Trophoblast cell (in vitro differentiated cells and primary cell): ENCODE data around the gene CLEC2L.

Experiments used
- DNase-seq, 2 donors: peaks; one replicate each; pipeline ENCODE4 v3.0.0-alpha.2; 2016
- H2AFZ ChIP-seq: 2 replicates; pipeline ENCODE4 v1.6.1; 2013; ENCODE audit warnings: low read length, moderate library complexity, mild to moderate bottlenecking; ENCODE audit not compliant: insufficient read depth, poor library complexity
- H2AK5ac ChIP-seq: 2 replicates; pipeline ENCODE4 v1.6.1; 2013; ENCODE audit warnings: mild to moderate bottlenecking, low read length
- H2BK120ac ChIP-seq: 2 replicates; pipeline ENCODE4 v1.6.1; 2013; ENCODE audit warnings: low read length, mild to moderate bottlenecking, moderate library complexity; ENCODE audit not compliant: insufficient read depth, poor library complexity
- H2BK12ac ChIP-seq: 2 replicates; pipeline ENCODE4 v1.6.1; 2013; ENCODE audit warnings: mild to moderate bottlenecking, low read length, moderate library complexity
- H2BK5ac ChIP-seq: 2 replicates; pipeline ENCODE4 v1.6.1; 2013; ENCODE audit warnings: low read length, low read depth, moderate library complexity, mild to moderate bottlenecking; ENCODE audit not compliant: poor library complexity
- H3K14ac ChIP-seq: 2 replicates; pipeline ENCODE4 v1.6.1; 2013; ENCODE audit warnings: mild to moderate bottlenecking, low read length
- H3K18ac ChIP-seq: 2 replicates; pipeline ENCODE4 v1.6.1; 2013; ENCODE audit warnings: mild to moderate bottlenecking, low read length
- H3K23ac ChIP-seq: 2 replicates; pipeline ENCODE4 v1.6.1; 2013; ENCODE audit warnings: low read length
- H3K27ac ChIP-seq: 2 replicates; pipeline ENCODE4 v1.5.1; 2013; ENCODE audit warnings: low read depth, mild to moderate bottlenecking, inconsistent platforms, low read length, moderate library complexity
- H3K27me3 ChIP-seq: 2 replicates; pipeline ENCODE4 v1.6.1; 2013; ENCODE audit warnings: inconsistent platforms, mild to moderate bottlenecking, low read length, moderate library complexity; ENCODE audit not compliant: insufficient read depth
- H3K36me3 ChIP-seq, 2 experiments: 1 replicate in 1 of 2; 2 replicates in 1 of 2; pipeline ENCODE4 v1.6.1; 2013; ENCODE audit warnings: low read length in 2 of 2, mild to moderate bottlenecking in 2 of 2, moderate library complexity in 1 of 2; ENCODE audit not compliant: insufficient read depth in 2 of 2, control insufficient read depth in 1 of 2
- H3K4ac ChIP-seq: 2 replicates; pipeline ENCODE4 v1.6.1; 2013; ENCODE audit warnings: low read depth, mild to moderate bottlenecking, low read length, moderate library complexity
- H3K4me1 ChIP-seq, 2 experiments: 1 replicate in 1 of 2; 2 replicates in 1 of 2; pipeline ENCODE4 v1.6.1; 2013; ENCODE audit warnings: low read length in 2 of 2, mild to moderate bottlenecking in 2 of 2, moderate library complexity in 1 of 2; ENCODE audit not compliant: insufficient read depth in 2 of 2, control insufficient read depth in 1 of 2
- H3K4me2 ChIP-seq: 2 replicates; pipeline ENCODE4 v1.6.1; 2013; ENCODE audit warnings: inconsistent platforms, mild to moderate bottlenecking, low read length, moderate library complexity
- H3K4me3 ChIP-seq: 2 replicates; pipeline ENCODE4 v1.5.1; 2013; ENCODE audit warnings: mild to moderate bottlenecking, low read depth, low read length, inconsistent platforms
- H3K79me1 ChIP-seq: one replicate; pipeline ENCODE4 v1.6.1; 2013; ENCODE audit warnings: low read length
- H3K79me2 ChIP-seq: 2 replicates; pipeline ENCODE4 v1.6.1; 2013; ENCODE audit warnings: low read length, mild to moderate bottlenecking; ENCODE audit not compliant: control insufficient read depth, insufficient read depth, poor library complexity
- H3K9ac ChIP-seq: 2 replicates; pipeline ENCODE4 v1.6.1; 2013; ENCODE audit warnings: mild to moderate bottlenecking, low read length
- H3K9me3 ChIP-seq: 2 replicates; pipeline ENCODE4 v1.6.1; 2013; ENCODE audit warnings: low read depth, mild to moderate bottlenecking, control low read depth, inconsistent platforms, low read length; ENCODE audit not compliant: insufficient read depth
- H4K12ac ChIP-seq: 2 replicates; pipeline ENCODE4 v1.6.1; 2013; ENCODE audit warnings: low read depth, mild to moderate bottlenecking, low read length, moderate library complexity
- H4K8ac ChIP-seq: 2 replicates; pipeline ENCODE4 v1.6.1; 2013; ENCODE audit warnings: low read depth, mild to moderate bottlenecking, low read length, moderate library complexity
- H4K91ac ChIP-seq: one replicate; pipeline ENCODE4 v1.6.1; 2013; ENCODE audit warnings: low read depth, mild to moderate bottlenecking, low read length, moderate library complexity
- WGBS: extraction: QIAGEN DNeasy Blood & Tissue Kit; methylation state at CpG from one replicate; pipeline ENCODE4 v1.1.7; 2013; ENCODE audit warnings: missing lambda C conversion rate; ENCODE audit not compliant: insufficient read length, insufficient coverage; ENCODE audit errors: extremely low coverage; 5-methylcytosine and 5-hydroxymethylcytosine counted together

CLEC2L gene

DNA sequence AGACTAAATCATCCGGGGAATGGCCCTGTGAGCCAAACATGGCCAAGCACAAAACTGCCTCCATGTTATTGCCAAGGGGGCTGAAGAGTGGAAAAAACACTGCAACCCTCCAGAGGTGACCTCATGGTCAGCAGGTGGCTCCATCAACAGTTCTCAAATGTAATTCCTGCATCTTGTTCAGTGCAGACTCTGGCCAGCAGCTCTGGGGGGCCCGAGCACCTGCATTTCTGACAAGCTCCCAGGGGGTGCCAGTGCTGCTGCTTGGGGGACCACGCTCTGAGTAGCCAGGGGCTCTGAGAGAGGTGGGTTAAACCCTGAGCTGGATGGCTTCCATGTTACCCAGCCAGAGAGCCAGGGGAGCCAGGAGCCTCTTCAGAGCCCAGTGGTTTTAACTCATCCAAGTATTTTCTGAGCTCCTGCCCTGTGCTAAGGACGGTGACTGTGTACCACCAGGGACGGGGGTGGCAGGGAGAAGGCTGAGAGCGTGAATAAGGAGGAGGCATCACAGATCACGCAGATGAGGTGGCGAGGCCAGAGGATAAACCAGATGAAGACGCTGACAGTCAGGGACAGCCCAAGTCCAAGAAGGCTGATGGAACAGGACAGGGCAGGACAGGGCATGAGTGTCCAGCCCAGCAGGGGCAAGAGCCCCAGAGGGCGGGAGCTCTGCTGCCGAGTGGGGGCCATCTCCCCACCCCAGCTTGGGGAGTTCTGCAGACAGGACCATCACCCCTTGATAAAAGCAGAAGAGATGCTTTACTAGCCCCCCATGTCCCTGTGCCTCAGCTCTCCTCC, 52.9 kb downstream of the CLEC2L start:
- H4K91ac ChIP-seq: no peak overlapping the region
- no peak overlapping the region for H4K8ac ChIP-seq
- H2BK5ac ChIP-seq: no peak overlapping the region
- no peak overlapping the region for H3K27ac ChIP-seq
- no peak overlapping the region for H3K4me3 ChIP-seq
- H3K23ac ChIP-seq: no peak overlapping the region
- no peak overlapping the region for H2BK12ac ChIP-seq
- H3K14ac ChIP-seq: no peak overlapping the region
- H3K9me3 ChIP-seq: peaks cover 4% of the 10 kb centered on the region
- peaks cover 2 to 4% of the 10 kb centered on the region in 2 experiments for H3K36me3 ChIP-seq
- no peak overlapping the region for H2AFZ ChIP-seq
- no peak overlapping the region for H3K4ac ChIP-seq
- no peak overlapping the region for H3K4me2 ChIP-seq
- WGBS: no CpG with 5 or more reads among the region's 11 CpGs
- H3K4me1 ChIP-seq: no peaks in the 10 kb centered on the region
- no peak overlapping the region for H2AK5ac ChIP-seq
- H3K27me3 ChIP-seq: no peaks in the 10 kb centered on the region
- H3K18ac ChIP-seq: no peak overlapping the region
- no peak overlapping the region for H2BK120ac ChIP-seq
- no peak overlapping the region for H3K9ac ChIP-seq
- no peaks in the 10 kb centered on the region for H3K79me2 ChIP-seq
- no peak overlapping the region for H4K12ac ChIP-seq
- DNase-seq: no peak
- no peaks in the 10 kb centered on the region for H3K79me1 ChIP-seq

DNA sequence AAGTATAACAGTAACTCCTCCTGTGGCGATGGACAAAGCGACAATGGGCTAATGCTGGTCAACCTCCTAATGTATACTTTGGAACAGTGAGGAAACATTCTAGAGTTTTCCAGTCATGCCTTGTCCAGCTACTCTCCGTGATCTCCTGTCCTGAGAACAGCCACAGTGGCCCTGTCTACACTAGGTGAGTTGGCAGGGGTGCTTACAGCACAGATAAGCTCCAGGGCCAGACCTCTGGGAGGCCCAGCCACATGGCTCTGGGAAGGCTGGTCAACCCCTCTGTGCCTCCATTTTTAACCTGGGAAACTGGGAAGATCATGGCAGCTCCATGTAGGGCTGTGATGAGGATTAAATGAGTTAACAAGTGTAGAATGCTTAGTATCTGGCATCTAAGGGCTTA, 57.0 kb downstream of the CLEC2L start:
- Histone ChIP-seq H4K91ac (no peak overlapping the region), H2BK5ac (no peak overlapping the region), H2AK5ac (no peak overlapping the region), H3K9ac (no peak overlapping the region), H3K79me2 (no peaks in the 10 kb centered on the region), H3K4me1 (no peaks in the 10 kb centered on the region), H3K9me3 (no peaks in the 10 kb centered on the region), H3K4me2 (no peak overlapping the region), H3K36me3 (peaks cover 0 to 3% of the 10 kb centered on the region in 2 experiments), H3K79me1 (no peaks in the 10 kb centered on the region), H3K4me3 (no peak overlapping the region), H4K12ac (no peak overlapping the region), H3K14ac (no peak overlapping the region), H3K27ac (no peak overlapping the region), H2BK120ac (no peak overlapping the region), H3K27me3 (no peaks in the 10 kb centered on the region), H2BK12ac (no peak overlapping the region), H3K23ac (no peak overlapping the region), H3K18ac (no peak overlapping the region), H2AFZ (no peak overlapping the region), H3K4ac (no peak overlapping the region), H4K8ac (no peak overlapping the region)
- no peak for DNase-seq
- no CpG with 5 or more reads among the region's 3 CpGs for WGBS

GRCh38 chr7:139582130-139582650, 58.7 kb downstream of the CLEC2L start:
- H2AFZ ChIP-seq: no peak overlapping the region
- H2BK12ac ChIP-seq: no peak overlapping the region
- H4K12ac ChIP-seq: no peak overlapping the region
- H3K4me1 ChIP-seq: no peaks in the 10 kb centered on the region
- no peaks in the 10 kb centered on the region for H3K27me3 ChIP-seq
- H3K4ac ChIP-seq: no peak overlapping the region
- no peak overlapping the region for H2AK5ac ChIP-seq
- WGBS: no CpG with 5 or more reads among the region's 14 CpGs
- H2BK5ac ChIP-seq: no peak overlapping the region
- peaks cover 0 to 3% of the 10 kb centered on the region in 2 experiments for H3K36me3 ChIP-seq
- H4K8ac ChIP-seq: no peak overlapping the region
- H3K79me1 ChIP-seq: no peaks in the 10 kb centered on the region
- no peak overlapping the region for H4K91ac ChIP-seq
- H3K14ac ChIP-seq: no peak overlapping the region
- no peaks in the 10 kb centered on the region for H3K79me2 ChIP-seq
- no peak overlapping the region for H3K9ac ChIP-seq
- no peak overlapping the region for H3K4me2 ChIP-seq
- no peak overlapping the region for H3K18ac ChIP-seq
- no peaks in the 10 kb centered on the region for H3K9me3 ChIP-seq
- no peak overlapping the region for H2BK120ac ChIP-seq
- no peak overlapping the region for H3K23ac ChIP-seq
- DNase-seq: no peak
- H3K27ac ChIP-seq: no peak overlapping the region
- no peak overlapping the region for H3K4me3 ChIP-seq

GRCh38 chr7:139582671-139583155, 59.2 kb downstream of the CLEC2L start:
- H4K8ac ChIP-seq: no peak overlapping the region
- no peak overlapping the region for H2AFZ ChIP-seq
- no peaks in the 10 kb centered on the region for H3K27me3 ChIP-seq
- no peak overlapping the region for H3K23ac ChIP-seq
- no peaks in the 10 kb centered on the region for H3K79me2 ChIP-seq
- no peak overlapping the region for H3K9ac ChIP-seq
- no peak overlapping the region for H3K14ac ChIP-seq
- H3K18ac ChIP-seq: no peak overlapping the region
- H3K4me3 ChIP-seq: no peak overlapping the region
- no peak overlapping the region for H2BK12ac ChIP-seq
- H2AK5ac ChIP-seq: no peak overlapping the region
- H3K79me1 ChIP-seq: no peaks in the 10 kb centered on the region
- H4K91ac ChIP-seq: no peak overlapping the region
- H3K36me3 ChIP-seq: peaks cover 0 to 3% of the 10 kb centered on the region in 2 experiments
- H3K9me3 ChIP-seq: no peaks in the 10 kb centered on the region
- H3K4me2 ChIP-seq: no peak overlapping the region
- no peak for DNase-seq
- no peak overlapping the region for H2BK120ac ChIP-seq
- no peaks in the 10 kb centered on the region for H3K4me1 ChIP-seq
- no peak overlapping the region for H3K4ac ChIP-seq
- H3K27ac ChIP-seq: no peak overlapping the region
- H4K12ac ChIP-seq: no peak overlapping the region
- WGBS: no CpG with 5 or more reads among the region's 14 CpGs
- H2BK5ac ChIP-seq: no peak overlapping the region
